GM18502 (cell line): ENCODE measurements around the gene MYLK3.
A peak's percentile ranks its signal among the peaks of the same experiment; 100 is the strongest.

Source experiments
- ATAC-seq: cut with Tn5 transposase; IDR thresholded peaks from one replicate; pipeline ENCODE4 v1.9.1; 2021; ENCODE audit warnings: mild to moderate bottlenecking; ENCODE audit not compliant: unreplicated experiment, poor library complexity

The MYLK3 gene

GRCh38 chr16:46762583-46762982 is 14.4 kb upstream of the MYLK3 start:
- no peak for ATAC-seq

GRCh38 chr16:46759309-46759708 is 11.2 kb upstream of the MYLK3 start:
- no peak for ATAC-seq

- ATAC-seq = no peak
These were observed 9.4 kb upstream of the MYLK3 start for GRCh38 chr16:46757339-46758050.

GRCh38 chr16:46756772-46757171 is 8.6 kb upstream of the MYLK3 start:
- no peak for ATAC-seq

- ATAC-seq = no peak
These were observed 4.9 kb upstream of the MYLK3 start for GRCh38 chr16:46753015-46753414.

GRCh38 chr16:46751381-46751780 is 3.2 kb upstream of the MYLK3 start:
- ATAC-seq = no peak

GRCh38 chr16:46748775-46749705 is 896 bp upstream of the MYLK3 start:
- peak; percentile 76 for ATAC-seq

GRCh38 chr16:46746821-46747776 is 1.0 kb downstream of the MYLK3 start:
- ATAC-seq = no peak

- ATAC-seq = no peak
These were observed 2.5 kb downstream of the MYLK3 start for GRCh38 chr16:46745617-46746016.

- ATAC-seq = peak; percentile 77
These were observed 4.9 kb downstream of the MYLK3 start for GRCh38 chr16:46743232-46743719.

- ATAC-seq = no peak
These were observed 8.2 kb downstream of the MYLK3 start for GRCh38 chr16:46739934-46740333.

- no peak for ATAC-seq
These were observed 10.4 kb downstream of the MYLK3 start for GRCh38 chr16:46737621-46738214.

GRCh38 chr16:46736695-46737094 is 11.4 kb downstream of the MYLK3 start:
- ATAC-seq = no peak

- ATAC-seq = no peak
These were observed 14.8 kb downstream of the MYLK3 start for GRCh38 chr16:46733319-46733830.

GRCh38 chr16:46732561-46732960 is 15.6 kb downstream of the MYLK3 start:
- ATAC-seq = no peak

- ATAC-seq = no peak
These were observed 16.2 kb downstream of the MYLK3 start for GRCh38 chr16:46731691-46732555.

GRCh38 chr16:46730801-46731690 is 17.1 kb downstream of the MYLK3 start:
- ATAC-seq = no peak

- no peak for ATAC-seq
These were observed 18.0 kb downstream of the MYLK3 start for GRCh38 chr16:46730126-46730525.
